Stromal cell of bone marrow (primary cell): ENCODE measurements around the gene C8G.

Experiments
- DNase-seq: peaks from one replicate; pipeline ENCODE4 v3.0.0-alpha.2; 2012; ENCODE audit warnings: low read depth

Gene C8G

GRCh38 chr9:136941231-136942111 lies 3.6 kb upstream of the C8G start:
- DNase-seq = no peak

- no peak for DNase-seq
These were observed 2.7 kb upstream of the C8G start for GRCh38 chr9:136942112-136942880.

GRCh38 chr9:136942881-136943230 lies 2.2 kb upstream of the C8G start:
- no peak for DNase-seq

GRCh38 chr9:136943291-136944211 lies 1.5 kb upstream of the C8G start:
- DNase-seq = peak; percentile 4

GRCh38 chr9:136944212-136944518 lies 878 bp upstream of the C8G start:
- DNase-seq = peak; percentile 22

- DNase-seq = no peak
These were observed 537 bp downstream of the C8G start for GRCh38 chr9:136945333-136946227.

- no peak for DNase-seq
These were observed 1.4 kb downstream of the C8G start for GRCh38 chr9:136946228-136947027.

- DNase-seq = no peak
These were observed 2.2 kb downstream of the C8G start for GRCh38 chr9:136947028-136947891.

GRCh38 chr9:136947955-136948510 lies 3.0 kb downstream of the C8G start:
- DNase-seq = peak; percentile 9

GRCh38 chr9:136949239-136949816 lies 4.3 kb downstream of the C8G start:
- DNase-seq = no peak

GRCh38 chr9:136949817-136950655 lies 5.0 kb downstream of the C8G start:
- DNase-seq = peak; percentile 54

GRCh38 chr9:136950656-136951276 lies 5.7 kb downstream of the C8G start:
- DNase-seq = no peak

- DNase-seq = no peak
These were observed 6.7 kb downstream of the C8G start, which contains the start of gene LCN12 for GRCh38 chr9:136951541-136952320. Gene LCN12, plus strand, starts transcription at chr9:136952273. Its CDS starts 55 bp downstream, at chr9:136952328.

- no peak for DNase-seq
These were observed 7.3 kb downstream of the C8G start for GRCh38 chr9:136952321-136952850.

- DNase-seq = no peak
These were observed 8.1 kb downstream of the C8G start for GRCh38 chr9:136952876-136953770.
